Stimulated activated CD4-positive, alpha-beta T cell treated with anti-CD3 and anti-CD28 coated beads, Interleukin-4, amount 100 ng/mL, for 24 hours (primary cell): ENCODE results near the gene IL2RA.
A peak's percentile ranks its signal among the peaks of the same experiment; 100 is the strongest.
"Not testable (repeated sequence)": the region's sequence is repeated elsewhere in the genome, so short reads cannot be mapped to it uniquely, and the experiment has no call there.

Source experiments
- DNase-seq: peaks from one replicate; pipeline ENCODE4 v3.0.0-alpha.2; 2020

IL2RA gene

DNA sequence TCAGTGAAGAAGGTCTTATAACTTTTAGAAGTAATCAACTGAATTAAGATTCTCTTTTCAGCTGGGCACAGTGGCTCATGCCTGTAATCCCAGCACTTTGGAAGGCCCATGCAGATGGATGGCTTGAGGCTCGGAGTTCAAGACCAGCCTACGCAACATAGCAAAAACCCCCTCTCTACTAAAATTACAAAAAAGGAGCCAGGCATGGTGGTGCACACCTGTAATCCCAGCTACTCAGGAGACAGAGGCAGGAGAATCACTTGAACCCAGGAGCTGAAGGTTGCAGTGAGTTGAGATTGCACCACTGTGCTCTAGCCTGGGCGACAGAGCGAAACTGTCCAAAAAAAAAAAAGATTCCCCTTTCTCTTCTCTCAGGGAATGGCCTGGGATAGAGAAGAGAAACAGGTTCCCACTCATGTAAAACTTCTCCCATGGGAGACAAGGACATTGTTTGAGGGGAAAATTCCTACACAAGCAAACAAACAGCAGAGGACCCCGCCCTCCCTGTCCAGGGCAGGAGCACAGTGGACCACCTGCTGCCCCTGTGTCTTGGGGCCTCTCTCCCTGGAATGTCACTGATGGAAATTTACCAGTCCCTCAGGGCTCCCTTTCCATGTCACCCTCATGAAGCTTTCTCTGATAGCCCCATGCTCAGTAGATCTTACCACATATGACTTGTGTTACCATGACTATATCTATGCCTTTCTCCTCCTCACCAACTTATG lies 5.6 kb downstream of the IL2RA start:
- DNase-seq, result peak; percentile 4

- DNase-seq, result peak; percentile 5
Measured at GRCh38 chr10:6055929-6056328, 6.2 kb downstream of the IL2RA start.

GRCh38 chr10:6054884-6055283 lies 7.3 kb downstream of the IL2RA start:
- peak; percentile 9 for DNase-seq

DNA sequence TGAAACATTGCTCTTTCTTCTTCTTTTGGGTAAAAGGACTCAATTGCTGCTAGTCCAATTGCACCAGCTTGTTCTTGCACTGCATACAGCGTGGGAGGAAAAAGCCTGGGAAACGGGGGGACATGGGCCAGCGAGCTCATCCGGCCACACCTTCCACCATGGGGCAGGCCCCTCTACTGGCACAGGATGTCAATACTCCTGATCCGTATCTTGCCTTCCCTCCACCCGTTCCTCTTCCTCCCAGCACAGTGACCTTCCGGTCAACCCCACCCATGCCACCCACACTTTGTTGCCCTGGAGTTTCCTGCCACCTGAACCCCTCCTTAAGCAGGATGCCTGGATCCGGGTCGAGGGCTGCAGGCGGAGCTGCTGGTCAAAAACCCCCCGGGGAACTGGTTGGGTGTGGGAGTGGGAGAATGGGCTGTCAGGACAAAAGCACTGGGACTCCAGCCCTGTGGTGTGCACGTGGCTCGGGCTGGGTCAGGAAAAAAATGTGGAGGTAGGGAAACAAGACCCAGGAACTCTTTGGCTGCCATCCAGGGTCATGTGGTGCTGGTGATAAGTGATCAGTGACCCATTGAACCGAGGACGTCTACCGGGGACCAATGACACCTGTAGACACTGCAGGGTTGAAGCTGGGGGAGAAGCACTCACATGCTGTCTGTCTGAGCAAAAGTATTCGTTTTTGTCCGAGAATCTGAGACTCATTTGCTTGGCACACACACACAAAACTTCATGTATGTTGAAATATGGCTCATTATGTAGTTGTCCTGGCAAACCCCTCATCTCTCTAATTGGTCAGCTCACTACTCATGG lies 8.1 kb downstream of the IL2RA start:
- peak; percentile 33 for DNase-seq

- peak; percentile 10 for DNase-seq
Measured at GRCh38 chr10:6053303-6053702, 8.9 kb downstream of the IL2RA start.

DNA sequence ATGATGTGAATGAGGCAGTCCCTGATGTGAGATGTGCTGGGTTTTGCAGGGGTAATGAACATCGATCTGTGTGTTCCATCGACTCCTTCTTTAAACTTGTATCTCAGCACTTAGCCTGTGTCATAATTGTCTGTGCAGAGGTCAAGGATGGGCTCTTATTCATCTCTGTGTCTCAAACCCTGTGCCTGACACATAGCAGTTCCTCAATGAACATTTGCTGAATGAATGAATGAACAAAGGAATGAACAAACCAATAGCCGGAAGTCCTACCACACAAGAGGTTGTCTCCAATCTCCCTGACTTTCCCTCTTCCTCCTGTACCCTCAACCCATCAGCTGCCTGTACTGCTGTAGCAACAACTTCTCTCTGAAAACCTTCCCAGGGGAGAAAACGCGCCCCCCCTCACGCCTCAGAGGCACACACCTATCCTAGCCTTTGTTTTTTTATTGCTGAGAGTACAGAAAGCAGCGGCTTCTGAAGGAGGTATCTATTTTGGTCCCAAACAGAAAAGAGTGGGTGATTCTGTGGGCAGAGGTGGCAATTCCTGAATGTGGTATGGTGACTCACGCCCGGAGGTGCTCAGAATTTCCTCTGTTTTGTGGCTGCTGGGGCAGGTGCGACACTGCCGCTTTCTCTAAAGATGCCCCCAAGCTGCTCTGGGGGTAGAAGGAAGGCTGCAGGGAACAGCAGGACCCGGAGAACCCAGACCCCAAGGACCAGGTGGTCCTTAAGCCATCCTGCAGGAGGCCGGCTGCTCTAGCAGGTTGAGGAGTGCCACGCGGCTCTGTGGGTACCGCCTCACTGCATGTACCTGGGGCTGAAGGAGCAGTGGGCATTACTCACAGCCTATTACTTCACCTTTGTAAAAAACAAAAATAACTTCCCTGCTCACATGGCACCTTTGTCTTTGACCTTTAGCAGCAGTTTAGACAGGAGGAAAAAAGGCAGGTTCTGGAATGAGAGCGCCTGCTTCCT lies 9.6 kb downstream of the IL2RA start:
- DNase-seq, result peak; percentile 89

GRCh38 chr10:6050801-6051445 lies 11.2 kb downstream of the IL2RA start:
- DNase-seq, result peak; percentile 94

DNA sequence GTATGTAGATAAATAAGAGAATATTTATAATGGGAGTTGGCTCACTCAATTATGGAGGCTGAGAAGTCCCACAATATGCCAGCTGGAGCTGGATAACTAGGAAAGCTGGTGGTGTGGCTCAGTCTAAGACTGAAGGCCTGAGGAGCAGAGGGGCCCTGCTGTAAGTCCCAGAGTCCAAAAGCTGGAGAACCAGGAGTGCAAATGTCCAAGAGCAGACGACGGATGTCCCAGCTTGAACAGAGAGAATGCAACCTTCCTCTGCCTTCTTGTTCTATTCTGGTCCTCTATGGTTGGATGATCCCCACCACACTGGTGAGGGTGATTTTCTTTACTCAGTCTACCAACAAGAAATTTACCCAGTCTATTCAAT lies 13.2 kb downstream of the IL2RA start:
- no peak for DNase-seq

GRCh38 chr10:6048281-6049030 lies 13.7 kb downstream of the IL2RA start:
- DNase-seq, result no peak

- DNase-seq, result peak; percentile 7
Measured at GRCh38 chr10:6047847-6048246, 14.3 kb downstream of the IL2RA start.

DNA sequence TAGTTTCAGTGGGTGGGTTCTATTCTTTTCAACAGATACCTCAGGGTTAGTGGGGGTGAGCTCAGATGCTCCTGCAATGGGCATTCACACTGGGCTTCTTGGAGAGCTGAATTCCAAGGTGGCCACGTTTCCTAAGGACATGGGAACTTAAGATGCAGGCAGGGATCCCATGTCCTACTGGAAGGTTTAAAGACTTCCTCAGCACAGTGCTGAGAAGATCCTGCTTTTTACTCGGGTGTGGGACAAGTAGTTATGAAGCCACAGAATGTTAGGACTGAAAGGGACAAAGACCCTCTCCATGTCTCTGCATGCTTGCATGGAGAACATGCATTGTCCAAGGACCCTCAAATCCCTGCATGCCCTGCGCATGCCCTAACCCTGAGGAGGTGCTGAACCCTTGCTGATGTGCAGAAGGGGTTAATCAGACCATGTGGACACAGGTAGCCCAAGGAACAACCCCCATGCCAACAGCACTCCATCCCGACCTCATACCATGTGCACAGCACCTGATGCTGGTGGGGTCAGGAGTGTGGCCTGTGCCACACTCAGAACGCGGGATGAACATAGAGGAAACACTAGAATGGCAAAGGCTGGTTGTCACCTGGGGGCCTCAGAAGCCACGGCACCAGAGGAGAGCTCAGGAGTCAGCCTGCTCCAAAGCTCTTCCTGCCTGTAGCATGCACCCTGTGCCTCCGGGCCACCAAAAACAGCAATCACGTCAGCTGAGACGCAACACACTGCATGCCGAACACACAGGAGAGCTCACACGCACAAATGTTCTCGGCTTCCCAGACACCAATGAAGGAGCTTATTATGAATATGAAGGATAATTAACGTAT lies 15.2 kb downstream of the IL2RA start:
- peak; percentile 5 for DNase-seq

GRCh38 chr10:6045878-6046772 lies 16.0 kb downstream of the IL2RA start:
- peak; percentile 12 for DNase-seq

GRCh38 chr10:6045314-6045848 lies 16.8 kb downstream of the IL2RA start:
- DNase-seq, result peak; percentile 48

DNA sequence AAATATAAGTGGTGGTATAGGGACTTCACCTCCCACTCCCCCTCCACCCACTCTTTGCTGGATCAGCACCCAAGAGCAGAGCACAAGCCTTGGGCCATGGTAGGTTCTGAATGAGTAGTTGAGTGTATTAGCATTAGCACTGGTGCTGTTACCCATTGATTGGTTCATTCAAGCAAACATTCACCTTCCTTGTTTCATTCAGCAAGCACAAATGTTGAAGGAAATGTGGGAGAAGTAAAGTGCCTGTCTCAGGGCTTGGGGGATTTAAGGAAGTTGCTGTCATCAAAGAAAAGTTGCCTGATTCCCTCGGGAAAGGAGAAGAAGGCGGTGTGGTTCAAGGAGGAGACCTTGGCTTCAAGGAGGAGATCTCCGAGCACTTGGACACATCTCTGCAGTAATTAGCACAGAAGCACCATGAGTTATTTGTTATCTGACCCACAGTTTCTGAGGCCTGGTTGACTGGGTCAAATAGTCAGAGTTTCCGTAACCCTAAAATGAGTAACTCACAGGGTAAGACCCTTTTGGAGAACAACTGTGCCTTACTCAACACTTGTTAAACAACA lies 17.3 kb downstream of the IL2RA start:
- peak; percentile 28 for DNase-seq

DNA sequence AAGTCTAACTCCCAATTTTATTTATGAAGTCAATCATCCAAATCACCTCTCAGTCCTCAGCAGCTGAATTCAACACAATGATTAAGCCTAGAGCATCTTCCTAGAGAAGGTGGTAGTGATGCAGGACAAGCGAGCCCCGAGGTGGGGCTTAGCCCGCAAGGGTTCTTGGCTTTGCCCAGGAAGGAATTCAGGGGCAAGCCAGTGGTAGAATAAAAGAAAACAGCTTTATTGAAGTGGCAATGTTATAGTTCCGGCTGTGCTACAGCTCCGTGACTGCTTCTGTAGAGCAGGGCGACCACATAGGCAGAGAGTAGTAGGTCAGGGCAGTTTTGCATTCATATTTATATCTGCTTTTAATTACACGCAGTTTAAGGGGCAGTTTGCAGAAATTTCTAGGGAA lies 18.1 kb downstream of the IL2RA start:
- DNase-seq, result peak; percentile 3

DNA sequence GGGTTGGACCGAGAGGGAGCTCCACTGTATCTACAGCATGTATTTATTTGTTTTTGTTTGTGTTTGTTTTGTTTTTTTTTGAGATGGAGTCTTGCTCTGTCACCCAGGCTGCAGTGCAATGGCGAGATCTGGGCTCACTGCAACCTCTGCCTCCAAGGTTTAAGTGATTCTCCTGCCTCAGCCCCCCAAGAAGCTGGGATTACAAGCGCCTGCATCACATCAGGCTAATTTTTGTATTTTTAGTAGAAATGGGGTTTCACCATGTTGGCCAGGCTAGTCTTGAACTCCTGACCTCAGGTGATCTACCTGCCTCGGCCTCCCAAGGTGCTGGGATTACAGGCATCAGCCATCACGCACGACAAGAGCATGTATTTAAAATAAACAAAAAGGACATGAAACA lies 18.8 kb downstream of the IL2RA start:
- not testable (repeated sequence) for DNase-seq

DNA sequence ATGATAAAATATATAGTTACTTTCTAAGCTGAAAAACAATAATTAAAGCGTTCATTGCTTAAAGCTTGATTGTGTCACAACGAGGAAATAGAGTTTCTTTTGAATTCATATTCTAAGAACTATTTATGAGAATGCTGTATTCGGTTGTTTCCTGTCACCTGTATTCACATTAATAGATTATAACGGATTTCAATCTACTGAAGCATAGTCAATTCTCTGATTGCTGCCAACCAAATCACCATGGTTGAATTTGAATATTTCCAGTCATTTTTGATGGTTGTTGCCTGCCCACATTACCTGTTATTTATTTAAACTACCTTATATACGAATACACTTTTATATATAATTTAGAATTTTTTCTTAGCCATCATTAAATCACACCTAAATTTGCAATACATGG lies 22.0 kb downstream of the IL2RA start:
- no peak for DNase-seq

DNA sequence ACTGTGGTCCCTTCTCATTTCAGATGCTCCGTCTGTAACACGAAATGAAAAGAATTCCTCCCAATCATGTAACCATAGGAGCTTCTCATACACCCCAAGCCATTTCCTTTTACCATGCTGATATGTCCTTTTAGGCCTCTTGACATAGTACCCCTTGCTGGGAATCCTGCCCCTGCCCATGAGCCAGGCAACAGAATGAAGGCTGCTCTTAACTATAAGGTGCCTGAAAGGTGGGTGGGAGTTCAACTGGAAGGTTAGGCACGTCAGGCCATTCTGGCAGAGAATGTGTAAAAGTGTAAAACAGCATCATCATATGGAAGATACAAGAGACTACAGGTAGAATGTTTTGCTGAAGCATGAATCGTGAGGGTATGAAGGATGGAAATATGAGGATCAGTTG lies 22.5 kb downstream of the IL2RA start:
- peak; percentile 2 for DNase-seq

DNA sequence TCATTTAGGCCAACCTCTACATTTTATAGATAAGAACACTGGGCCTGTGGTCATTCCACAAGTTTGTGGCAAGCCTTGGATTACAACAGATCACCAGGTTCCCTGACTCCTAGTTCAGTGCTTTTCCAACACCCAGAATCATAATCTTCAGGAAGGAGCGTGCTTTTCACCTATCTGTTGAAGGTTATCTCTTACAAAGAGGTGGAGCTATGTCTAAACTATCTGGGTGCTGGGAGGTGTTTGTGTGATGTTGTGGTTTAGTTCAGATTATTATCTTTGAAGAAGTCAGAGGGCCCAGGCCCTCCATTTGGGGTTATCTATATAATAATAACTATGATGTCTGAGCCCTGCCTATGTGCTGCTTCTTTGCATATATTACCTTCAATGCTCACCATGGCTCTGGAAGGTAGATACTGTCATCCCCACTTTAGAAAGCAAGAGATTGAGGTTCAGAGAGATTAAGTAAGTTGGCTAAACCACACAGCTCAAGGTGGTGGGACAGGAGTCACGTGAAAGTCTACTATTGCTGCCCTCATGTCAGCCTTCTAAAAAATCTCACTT lies 24.0 kb downstream of the IL2RA start:
- peak; percentile 27 for DNase-seq
